ENCODE results near the gene PLEKHH2. TPM values are rescaled to one million over a fixed set of nuclear protein-coding genes. Genes with fewer than 3 reads are reported as not detected.

PLEKHH2 gene
- total RNA-seq, 2 experiments from 2014 or later: 0.35 to 0.48 TPM

- Mint-ChIP-seq H3K4me3 (no peak overlapping the region), H3K9me3 (no peaks in the 10 kb centered on the region), H3K4me1 (peaks cover 7% of the 10 kb centered on the region), H3K27ac (no peak overlapping the region), H3K36me3 (ENCODE audit: low read depth) (no peaks in the 10 kb centered on the region), H3K27me3 (peaks cover 6% of the 10 kb centered on the region)
- POLR2A ChIA-PET: no interaction called here
- no peak for DNase-seq
- CTCF ChIA-PET: no interaction called here
Observed at GRCh38 chr2:43764086-43764705, 127.1 kb downstream of the PLEKHH2 start.

GRCh38 chr2:43766006-43766405, 128.9 kb downstream of the PLEKHH2 start:
- Mint-ChIP-seq H3K27ac (no peak overlapping the region), H3K4me3 (no peak overlapping the region), H3K9me3 (no peaks in the 10 kb centered on the region), H3K36me3 (ENCODE audit: low read depth) (no peaks in the 10 kb centered on the region), H3K4me1 (peaks cover 7% of the 10 kb centered on the region), H3K27me3 (peaks cover 6% of the 10 kb centered on the region)
- POLR2A ChIA-PET: no interaction called here
- DNase-seq: no peak
- CTCF ChIA-PET: no interaction called here

GRCh38 chr2:43773876-43774613, 137.0 kb downstream of the PLEKHH2 start, which contains the start of gene DYNC2LI1:
TSS of gene DYNC2LI1 (plus strand) at chr2:43774039. CDS start at chr2:43774139, 100 bp downstream.
- ChIA-PET POLR2A (interaction anchor here (1.2 kb wide), 1 partner anchor 221 kb away, joined by 3 read pairs; no protein-coding TSS in a partner anchor), CTCF (no interaction called here)
- DNase-seq: peak; percentile 85
- peak within 1 kb of the TSS; percentile 89 for H3K4me3 Mint-ChIP-seq
- H3K9me3 Mint-ChIP-seq: no peaks in the 10 kb centered on the region
- peak within 1 kb of the TSS; percentile 4 for H3K27ac Mint-ChIP-seq
- peaks cover 18% of the 10 kb centered on the region for H3K4me1 Mint-ChIP-seq
- peaks cover 8% of the 10 kb centered on the region for H3K27me3 Mint-ChIP-seq
- H3K36me3 Mint-ChIP-seq (ENCODE audit: low read depth): no peaks in the 10 kb centered on the region

- peaks cover 18% of the 10 kb centered on the region for H3K4me1 Mint-ChIP-seq
- no peaks in the 10 kb centered on the region for H3K9me3 Mint-ChIP-seq
- ChIA-PET CTCF (no interaction called here), POLR2A (interaction anchor here (1.2 kb wide), 1 partner anchor 220 kb away, joined by 3 read pairs; no protein-coding TSS in a partner anchor)
- H3K27ac Mint-ChIP-seq: no peak overlapping the region
- H3K27me3 Mint-ChIP-seq: peaks cover 8% of the 10 kb centered on the region
- peak overlapping the region; percentile 89 for H3K4me3 Mint-ChIP-seq
- no peaks in the 10 kb centered on the region for H3K36me3 Mint-ChIP-seq (ENCODE audit: low read depth)
- no peak for DNase-seq
Observed at GRCh38 chr2:43774617-43775016, 137.6 kb downstream of the PLEKHH2 start.

- Mint-ChIP-seq H3K36me3 (ENCODE audit: low read depth) (no peaks in the 10 kb centered on the region), H3K4me1 (peaks cover 18% of the 10 kb centered on the region), H3K27ac (no peak overlapping the region), H3K9me3 (no peaks in the 10 kb centered on the region), H3K4me3 (no peak overlapping the region), H3K27me3 (peaks cover 8% of the 10 kb centered on the region)
- POLR2A ChIA-PET: no interaction called here
- no peak for DNase-seq
- CTCF ChIA-PET: no interaction called here
Observed at GRCh38 chr2:43776324-43776723, 139.3 kb downstream of the PLEKHH2 start.

- Mint-ChIP-seq H3K36me3 (ENCODE audit: low read depth) (no peaks in the 10 kb centered on the region), H3K9me3 (no peaks in the 10 kb centered on the region), H3K4me1 (peaks cover 18% of the 10 kb centered on the region), H3K4me3 (no peak overlapping the region), H3K27me3 (peaks cover under 1% of the 10 kb centered on the region), H3K27ac (no peak overlapping the region)
- ChIA-PET POLR2A (no interaction called here), CTCF (no interaction called here)
- no peak for DNase-seq
Observed at GRCh38 chr2:43777306-43777926, 140.4 kb downstream of the PLEKHH2 start.

- ChIA-PET POLR2A (no interaction called here), CTCF (no interaction called here)
- no peaks in the 10 kb centered on the region for H3K27me3 Mint-ChIP-seq
- DNase-seq: no peak
- H3K36me3 Mint-ChIP-seq (ENCODE audit: low read depth): no peaks in the 10 kb centered on the region
- no peak overlapping the region for H3K27ac Mint-ChIP-seq
- H3K4me3 Mint-ChIP-seq: no peak overlapping the region
- H3K4me1 Mint-ChIP-seq: peaks cover 17% of the 10 kb centered on the region
- H3K9me3 Mint-ChIP-seq: no peaks in the 10 kb centered on the region
Observed at GRCh38 chr2:43778233-43778632, 141.2 kb downstream of the PLEKHH2 start.

GRCh38 chr2:43787895-43788294, 150.8 kb downstream of the PLEKHH2 start:
- ChIA-PET CTCF (no interaction called here), POLR2A (no interaction called here)
- no peaks in the 10 kb centered on the region for H3K27me3 Mint-ChIP-seq
- no peak overlapping the region for H3K4me3 Mint-ChIP-seq
- no peaks in the 10 kb centered on the region for H3K36me3 Mint-ChIP-seq (ENCODE audit: low read depth)
- no peaks in the 10 kb centered on the region for H3K9me3 Mint-ChIP-seq
- no peak for DNase-seq
- no peak overlapping the region for H3K27ac Mint-ChIP-seq
- no peaks in the 10 kb centered on the region for H3K4me1 Mint-ChIP-seq

GRCh38 chr2:43788646-43789045, 151.6 kb downstream of the PLEKHH2 start:
- no peaks in the 10 kb centered on the region for H3K4me1 Mint-ChIP-seq
- POLR2A ChIA-PET: interaction anchor here (0.9 kb wide), 1 partner anchor 139 kb away, joined by 3 read pairs; no protein-coding TSS in a partner anchor
- DNase-seq: no peak
- no peaks in the 10 kb centered on the region for H3K36me3 Mint-ChIP-seq (ENCODE audit: low read depth)
- H3K4me3 Mint-ChIP-seq: no peak overlapping the region
- H3K9me3 Mint-ChIP-seq: no peaks in the 10 kb centered on the region
- H3K27ac Mint-ChIP-seq: no peak overlapping the region
- CTCF ChIA-PET: no interaction called here
- H3K27me3 Mint-ChIP-seq: no peaks in the 10 kb centered on the region

GRCh38 chr2:43790147-43790546, 153.1 kb downstream of the PLEKHH2 start:
- ChIA-PET CTCF (no interaction called here), POLR2A (interaction anchor here (0.7 kb wide), 1 partner anchor 21 kb away, joined by 3 read pairs; no protein-coding TSS in a partner anchor)
- Mint-ChIP-seq H3K27ac (no peak overlapping the region), H3K4me1 (no peaks in the 10 kb centered on the region), H3K27me3 (no peaks in the 10 kb centered on the region), H3K36me3 (ENCODE audit: low read depth) (no peaks in the 10 kb centered on the region), H3K4me3 (no peak overlapping the region), H3K9me3 (no peaks in the 10 kb centered on the region)
- no peak for DNase-seq

- Mint-ChIP-seq H3K27me3 (no peaks in the 10 kb centered on the region), H3K4me1 (no peaks in the 10 kb centered on the region), H3K4me3 (no peak overlapping the region), H3K9me3 (no peaks in the 10 kb centered on the region), H3K27ac (no peak overlapping the region), H3K36me3 (ENCODE audit: low read depth) (no peaks in the 10 kb centered on the region)
- ChIA-PET CTCF (no interaction called here), POLR2A (no interaction called here)
- no peak for DNase-seq
Observed at GRCh38 chr2:43791035-43791765, 154.1 kb downstream of the PLEKHH2 start.

- no peaks in the 10 kb centered on the region for H3K36me3 Mint-ChIP-seq (ENCODE audit: low read depth)
- no peaks in the 10 kb centered on the region for H3K4me1 Mint-ChIP-seq
- ChIA-PET POLR2A (no interaction called here), CTCF (no interaction called here)
- no peak for DNase-seq
- no peaks in the 10 kb centered on the region for H3K27me3 Mint-ChIP-seq
- H3K27ac Mint-ChIP-seq: no peak overlapping the region
- H3K9me3 Mint-ChIP-seq: no peaks in the 10 kb centered on the region
- H3K4me3 Mint-ChIP-seq: no peak overlapping the region
Observed at GRCh38 chr2:43792653-43793052, 155.6 kb downstream of the PLEKHH2 start.

GRCh38 chr2:43794956-43795355, 157.9 kb downstream of the PLEKHH2 start:
- no peak for DNase-seq
- ChIA-PET POLR2A (no interaction called here), CTCF (no interaction called here)
- Mint-ChIP-seq H3K36me3 (ENCODE audit: low read depth) (no peaks in the 10 kb centered on the region), H3K27ac (no peak overlapping the region), H3K4me3 (no peak overlapping the region), H3K4me1 (no peaks in the 10 kb centered on the region), H3K27me3 (no peaks in the 10 kb centered on the region), H3K9me3 (no peaks in the 10 kb centered on the region)

All from activated CD4-positive, alpha-beta memory T cell treated with anti-CD3 and anti-CD28 coated beads, Interleukin-2, amount 10 ng/mL, durations not matched to agents 7 days and 5 days (primary cell).